Ramos (cell line): ENCODE data around the gene LLCFC1.

Experiments
- in situ Hi-C: fragments of 300-500 bp; cut with MboI; formaldehyde crosslinking; loops from one replicate; pipeline ENCODE4 v1.14.3; 2022; ENCODE audit warnings: low sequenced_read_pairs; ENCODE audit not compliant: unreplicated experiment

Gene LLCFC1

GRCh38 chr7:142939226-142939910 lies at the start of gene LLCFC1:
Gene LLCFC1, plus strand, starts transcription at chr7:142939484. Its CDS starts 138 bp downstream, at chr7:142939622.
- in situ Hi-C loops, result no loop called here

- in situ Hi-C loops, result no loop called here
Measured at GRCh38 chr7:142889816-142890215, 49.5 kb upstream of the LLCFC1 start.

- in situ Hi-C loops, result no loop called here
Measured at GRCh38 chr7:142890874-142891485, 48.3 kb upstream of the LLCFC1 start.

GRCh38 chr7:142891490-142892082 lies 47.7 kb upstream of the LLCFC1 start:
- in situ Hi-C loops, result no loop called here

- in situ Hi-C loops, result no loop called here
Measured at GRCh38 chr7:142892951-142893350, 46.3 kb upstream of the LLCFC1 start.

- in situ Hi-C loops, result no loop called here
Measured at GRCh38 chr7:142894112-142894984, 44.9 kb upstream of the LLCFC1 start.

- in situ Hi-C loops, result no loop called here
Measured at GRCh38 chr7:142894985-142895593, 44.2 kb upstream of the LLCFC1 start.

- in situ Hi-C loops, result no loop called here
Measured at GRCh38 chr7:142896151-142896550, 43.1 kb upstream of the LLCFC1 start.

- in situ Hi-C loops, result no loop called here
Measured at GRCh38 chr7:142896741-142897379, 42.4 kb upstream of the LLCFC1 start.

- in situ Hi-C loops, result no loop called here
Measured at GRCh38 chr7:142897691-142898090, 41.6 kb upstream of the LLCFC1 start.

GRCh38 chr7:142898377-142899170 lies 40.7 kb upstream of the LLCFC1 start:
- in situ Hi-C loops, result no loop called here

GRCh38 chr7:142899661-142900060 lies 39.6 kb upstream of the LLCFC1 start:
- in situ Hi-C loops, result no loop called here

GRCh38 chr7:142901426-142902259 lies 37.6 kb upstream of the LLCFC1 start:
- in situ Hi-C loops, result no loop called here

GRCh38 chr7:142904128-142904527 lies 35.2 kb upstream of the LLCFC1 start:
- in situ Hi-C loops, result no loop called here

GRCh38 chr7:142905759-142906158 lies 33.5 kb upstream of the LLCFC1 start:
- in situ Hi-C loops, result no loop called here

GRCh38 chr7:142906643-142907042 lies 32.6 kb upstream of the LLCFC1 start:
- in situ Hi-C loops, result no loop called here

- in situ Hi-C loops, result no loop called here
Measured at GRCh38 chr7:142908290-142908689, 31.0 kb upstream of the LLCFC1 start.
